Measurements from ENCODE around the gene TMEM59L. TPM values are rescaled to one million over a fixed set of nuclear protein-coding genes. Genes with fewer than 3 reads are reported as not detected.

Gene TMEM59L
- total and polyA plus RNA-seq, 2 of the 13 experiments (the other 11 are each of a cell fraction or from before 2014, with no cell fraction given): 0.97 to 5.5 TPM

DNA sequence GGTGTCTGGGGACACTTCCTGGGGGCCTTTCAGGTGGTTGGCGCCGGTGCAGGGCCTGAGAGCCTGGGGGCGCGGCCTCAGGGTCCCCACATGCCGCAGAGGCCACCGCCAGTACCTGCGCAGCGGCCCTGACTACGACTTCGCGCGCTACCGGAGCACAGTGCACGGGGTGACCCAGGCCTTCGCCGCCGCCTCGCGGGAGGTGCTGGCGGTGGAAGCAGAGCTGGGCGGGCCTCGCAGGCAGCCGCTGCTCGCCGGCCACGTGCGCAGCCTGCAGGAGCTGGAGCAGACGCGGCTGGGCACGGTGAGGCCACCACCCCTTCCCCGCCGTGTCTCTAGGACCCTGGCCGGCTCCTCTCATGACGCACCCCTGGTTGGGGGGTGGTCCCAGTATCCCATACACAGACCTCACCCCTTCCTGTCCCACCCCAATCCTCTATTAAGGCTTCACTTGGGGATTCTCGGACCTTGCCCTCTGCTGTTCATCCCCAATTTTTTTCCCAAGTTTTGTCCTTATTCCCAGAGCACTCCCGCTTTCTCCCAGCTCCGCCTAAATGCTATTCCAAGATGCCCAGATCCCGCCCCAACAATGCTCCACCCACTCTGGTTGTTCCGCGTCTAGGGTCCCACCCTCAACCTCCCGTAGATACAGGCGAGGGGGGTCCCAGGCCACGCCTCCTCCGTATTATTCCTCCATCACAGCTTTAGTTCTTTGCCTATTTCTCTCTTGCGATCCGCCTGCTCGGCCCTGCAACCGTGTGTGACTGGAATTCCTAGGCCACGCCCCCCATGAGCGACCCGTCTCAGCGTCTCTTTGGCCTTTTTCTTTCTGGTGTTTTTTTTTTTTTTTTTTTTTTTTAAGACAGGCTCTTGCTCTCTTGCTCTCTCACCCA lies 23.0 kb upstream of the TMEM59L start (continued):
- TF ChIP-seq FOSL1 (CRISPR knock-in tag; IDR thresholded peaks at IDR 0.05; ENCODE audit: borderline replicate concordance) (peak; percentile 42; the same call in 1 of the 2 replicates), U2AF1 (optimal IDR thresholded peaks at IDR 0.05; ENCODE audit: low read depth, low read length) (no peak), SKI (IDR thresholded peaks at IDR 0.05; ENCODE audit: partially characterized antibody) (no peak), REPIN1 (CRISPR knock-in tag; IDR thresholded peaks at IDR 0.05; ENCODE audit: borderline replicate concordance, low read depth) (peak; percentile 73), NCOA1 (CRISPR knock-in tag; IDR thresholded peaks at IDR 0.05) (no peak), PLRG1 (conservative IDR thresholded peaks at IDR 0.05) (no peak), AKAP8 (CRISPR knock-in tag; IDR thresholded peaks at IDR 0.05) (peak; percentile 98), ZNF282 (IDR thresholded peaks at IDR 0.05; ENCODE audit: partially characterized antibody) (no peak), TEAD2 (CRISPR knock-in tag; IDR thresholded peaks at IDR 0.05) (peak; percentile 98), SPEN (CRISPR knock-in tag; IDR thresholded peaks at IDR 0.05; ENCODE audit: low read depth) (peak; percentile 85), ZNF672 (CRISPR knock-in tag; IDR thresholded peaks at IDR 0.05) (no peak), ZNF292 (CRISPR knock-in tag; IDR thresholded peaks at IDR 0.05; ENCODE audit: borderline replicate concordance, low read depth) (no peak), ZMYM2 (CRISPR knock-in tag; IDR thresholded peaks at IDR 0.05) (peak; percentile 74; the same call in 1 of the 2 replicates), HNRNPL (IDR thresholded peaks at IDR 0.05; ENCODE audit: low read depth, low read length) (no peak), ZFY (CRISPR knock-in tag; IDR thresholded peaks at IDR 0.05) (peak; percentile 82), HOXA9 (CRISPR knock-in tag; IDR thresholded peaks at IDR 0.05; ENCODE audit: borderline replicate concordance) (no peak; the same call in none of the 2 replicates), ZNF350 (CRISPR knock-in tag; IDR thresholded peaks at IDR 0.05; ENCODE audit: borderline replicate concordance, low read depth) (peak; percentile 59; the same call in 1 of the 2 replicates), HNF1B (CRISPR knock-in tag; IDR thresholded peaks at IDR 0.05) (no peak), ZNF747 (CRISPR knock-in tag; IDR thresholded peaks at IDR 0.05; ENCODE audit: borderline replicate concordance) (peak; percentile 85), AGO1 (IDR thresholded peaks at IDR 0.05; ENCODE audit: low read depth, low read length, poor library complexity, severe bottlenecking) (peak; percentile 83), RBAK (CRISPR knock-in tag; IDR thresholded peaks at IDR 0.05) (no peak), ZNF24 (IDR thresholded peaks at IDR 0.05) (no peak), HOXA5 (CRISPR knock-in tag; IDR thresholded peaks at IDR 0.05) (peak; percentile 94; the same call in 1 of the 2 replicates), ZNF563 (CRISPR knock-in tag; IDR thresholded peaks at IDR 0.05) (peak; percentile 94; the same call in 1 of the 2 replicates), HDAC2 (CRISPR knock-in tag; IDR thresholded peaks at IDR 0.05) (no peak)
- TF ChIP-seq, protein P1, sequence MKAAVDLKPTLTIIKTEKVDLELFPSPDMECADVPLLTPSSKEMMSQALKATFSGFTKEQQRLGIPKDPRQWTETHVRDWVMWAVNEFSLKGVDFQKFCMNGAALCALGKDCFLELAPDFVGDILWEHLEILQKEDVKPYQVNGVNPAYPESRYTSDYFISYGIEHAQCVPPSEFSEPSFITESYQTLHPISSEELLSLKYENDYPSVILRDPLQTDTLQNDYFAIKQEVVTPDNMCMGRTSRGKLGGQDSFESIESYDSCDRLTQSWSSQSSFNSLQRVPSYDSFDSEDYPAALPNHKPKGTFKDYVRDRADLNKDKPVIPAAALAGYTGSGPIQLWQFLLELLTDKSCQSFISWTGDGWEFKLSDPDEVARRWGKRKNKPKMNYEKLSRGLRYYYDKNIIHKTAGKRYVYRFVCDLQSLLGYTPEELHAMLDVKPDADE (CRISPR knock-in tag; IDR thresholded peaks at IDR 0.05): peak; percentile 97
- TF ChIP-seq, protein P2, sequence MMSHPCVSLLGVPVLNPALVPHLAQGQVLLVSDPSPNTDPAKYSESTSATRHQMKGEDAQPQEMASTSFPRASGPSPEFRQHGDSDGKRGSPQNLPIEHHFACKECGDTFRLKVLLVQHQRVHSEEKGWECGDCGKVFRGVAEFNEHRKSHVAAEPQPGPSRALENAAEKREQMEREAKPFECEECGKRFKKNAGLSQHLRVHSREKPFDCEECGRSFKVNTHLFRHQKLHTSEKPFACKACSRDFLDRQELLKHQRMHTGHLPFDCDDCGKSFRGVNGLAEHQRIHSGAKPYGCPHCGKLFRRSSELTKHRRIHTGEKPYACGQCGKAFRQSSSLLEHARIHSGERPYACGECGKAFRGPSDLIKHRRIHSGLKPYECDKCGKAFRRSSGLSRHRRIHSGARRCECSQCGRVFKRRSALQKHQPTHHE (CRISPR knock-in tag; IDR thresholded peaks at IDR 0.05; ENCODE audit: borderline replicate concordance): peak; percentile 50; the same call in 1 of the 2 replicates
